ENCODE measurements around the gene FNDC1. TPM values are rescaled to one million over a fixed set of nuclear protein-coding genes. Genes with fewer than 3 reads are reported as not detected.

FNDC1 gene
- total RNA-seq, 4 donors from 2014 or later, result 2.3 to 6.6 (median 4.6) TPM

GRCh38 chr6:159203304-159204005 is 34.3 kb downstream of the FNDC1 start:
- TF ChIP-seq CTCF (IDR thresholded peaks at IDR 0.05; ENCODE audit: low read depth), result no peak

DNA sequence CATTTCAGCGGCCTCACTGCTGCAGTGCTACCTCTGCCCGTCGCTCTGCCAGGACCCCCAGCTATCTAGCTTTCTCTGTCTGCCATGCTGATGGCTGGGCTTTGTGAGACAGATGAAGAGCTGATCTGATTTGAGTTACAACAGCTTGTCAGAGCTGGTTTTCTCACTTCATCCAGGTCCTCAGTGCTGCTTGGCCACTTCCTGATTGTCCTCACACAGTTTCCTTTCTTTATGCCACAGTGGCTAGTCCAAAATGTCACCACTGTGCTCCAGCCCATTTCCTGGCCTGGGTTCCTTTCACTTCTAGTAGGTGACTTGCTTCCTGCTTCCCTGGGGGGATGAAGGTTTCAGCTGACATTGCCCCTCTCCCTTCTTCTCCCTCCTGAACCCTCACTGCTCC is 35.4 kb downstream of the FNDC1 start:
- TF ChIP-seq CTCF (IDR thresholded peaks at IDR 0.05; ENCODE audit: low read depth), result no peak

DNA sequence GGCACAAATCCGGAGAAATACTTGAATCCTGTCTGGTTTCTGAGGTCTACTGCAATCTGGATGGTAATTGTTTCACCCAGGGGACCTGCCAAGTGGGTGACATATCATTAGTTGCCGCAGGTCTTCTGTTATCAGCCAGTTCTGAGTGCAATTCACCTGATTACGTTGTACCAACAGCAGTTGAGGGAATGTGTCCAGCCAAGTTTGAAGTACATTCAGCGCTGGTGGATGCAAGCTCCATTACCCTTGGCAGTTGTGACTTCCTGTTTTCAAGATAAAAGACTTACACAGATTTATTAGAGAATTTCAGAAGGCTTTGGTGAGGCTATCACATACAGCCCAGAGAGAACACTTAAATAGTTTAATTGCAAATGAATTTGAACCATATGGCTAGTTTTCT is 42.8 kb downstream of the FNDC1 start:
- TF ChIP-seq CTCF (IDR thresholded peaks at IDR 0.05; ENCODE audit: low read depth), result no peak

- no peak for TF ChIP-seq CTCF (IDR thresholded peaks at IDR 0.05; ENCODE audit: low read depth)
Measured at GRCh38 chr6:159212525-159213280, 43.5 kb downstream of the FNDC1 start.

DNA sequence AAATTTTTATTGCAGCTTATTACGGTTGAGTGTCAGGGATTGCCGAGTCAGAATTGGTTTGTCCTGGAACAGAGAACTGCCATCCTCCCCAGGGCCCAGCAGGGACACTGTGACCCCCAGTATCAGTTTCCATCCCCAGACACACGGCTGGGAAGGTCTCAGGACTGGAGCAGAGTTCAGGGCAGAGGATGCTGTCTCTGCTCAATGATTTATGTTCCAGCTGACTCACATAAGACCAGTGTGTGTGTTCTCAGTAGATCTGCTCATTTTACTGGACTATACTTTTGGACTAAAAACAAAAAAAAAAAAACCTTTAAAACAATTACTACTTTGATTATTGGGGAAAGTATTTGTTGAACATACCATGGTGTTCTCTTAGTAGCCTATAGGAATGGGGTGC is 44.2 kb downstream of the FNDC1 start:
- no peak for TF ChIP-seq CTCF (IDR thresholded peaks at IDR 0.05; ENCODE audit: low read depth)

- TF ChIP-seq CTCF (IDR thresholded peaks at IDR 0.05; ENCODE audit: low read depth), result no peak
Measured at GRCh38 chr6:159214281-159214680, 45.1 kb downstream of the FNDC1 start.

- no peak for TF ChIP-seq CTCF (IDR thresholded peaks at IDR 0.05; ENCODE audit: low read depth)
Measured at GRCh38 chr6:159217595-159218275, 48.5 kb downstream of the FNDC1 start.

All from subcutaneous adipose tissue (tissue), 4 donors.